SK-N-SH (cell line): ENCODE measurements around the gene SLC6A13.

Source experiments
- CTCF ChIP-seq: fragments of 200-600 bp; sonication (generic); IDR thresholded peaks from 2 replicates; pipeline ENCODE4 v1.6.1; 2017; ENCODE audit warnings: antibody characterized with exemption, mild to moderate bottlenecking, moderate library complexity
- EP300 ChIP-seq, 2 experiments: IDR thresholded peaks; 2 replicates each; pipeline versions ENCODE4 v1.4.0 to v1.6.1; 2012; ENCODE audit warnings: borderline replicate concordance in 1 of 2, low read depth in 1 of 2, low read length in 1 of 2
- EZH2phosphoT487 ChIP-seq: fragments of 200-600 bp; sonication (generic); IDR thresholded peaks from 2 replicates; pipeline ENCODE4 v1.6.1; 2017; ENCODE audit warnings: low read depth, mixed run types, mild to moderate bottlenecking, antibody characterized with exemption, moderate library complexity, borderline replicate concordance
- FOXM1 ChIP-seq: IDR thresholded peaks from 2 replicates; pipeline ENCODE4 v1.4.0; 2012; ENCODE audit warnings: low read depth, mild to moderate bottlenecking
- GABPA ChIP-seq: IDR thresholded peaks from 2 replicates; pipeline ENCODE4 v1.4.0; 2012; ENCODE audit warnings: low read depth, mild to moderate bottlenecking
- MAX ChIP-seq: IDR thresholded peaks from 2 replicates; pipeline ENCODE4 v1.4.0; 2012; ENCODE audit warnings: low read depth
- RAD21 ChIP-seq: IDR thresholded peaks from 2 replicates; pipeline ENCODE4 v1.6.1; 2012; ENCODE audit warnings: mild to moderate bottlenecking, low read length
- RCOR1 ChIP-seq: fragments of 150-350 bp; IDR thresholded peaks from 2 replicates; pipeline ENCODE4 v1.6.1; 2017; ENCODE audit warnings: antibody characterized with exemption, low read length
- SMC3 ChIP-seq: IDR thresholded peaks from 2 replicates; pipeline ENCODE4 v1.6.1; 2012; ENCODE audit warnings: low read depth, low read length, improper control_type of control experiment
- TCF12 ChIP-seq: IDR thresholded peaks from 2 replicates; pipeline ENCODE4 v1.4.0; 2012
- TF ChIP-seq, protein P1 (sequence below): IDR thresholded peaks from 2 replicates; pipeline ENCODE4 v1.6.1; 2012; ENCODE audit warnings: mild to moderate bottlenecking, low read depth, low read length, moderate library complexity

DNA sequence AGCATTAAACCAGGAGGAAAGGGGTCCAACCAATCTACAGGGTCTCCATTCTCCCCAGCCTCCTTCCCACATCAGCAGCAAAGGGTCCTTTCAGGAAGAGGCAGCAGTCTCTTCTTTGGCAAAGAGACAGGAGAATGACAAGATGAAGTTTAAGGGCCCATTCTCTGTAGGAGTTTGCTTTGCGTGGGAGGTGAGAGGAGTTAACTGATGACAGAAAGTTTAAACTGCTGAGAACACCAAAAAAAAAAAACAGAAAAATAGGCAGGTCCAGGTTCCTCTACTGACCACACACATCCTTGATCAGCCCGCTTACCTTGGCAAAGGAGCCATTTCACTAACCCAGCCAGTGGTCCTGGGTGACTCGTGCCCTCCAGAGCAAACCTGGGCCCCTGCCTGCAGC lies 5.7 kb downstream of the SLC6A13 start:
- TF ChIP-seq CTCF = no peak
- TF ChIP-seq FOXM1 = no peak
- no peak for TF ChIP-seq TCF12
- no peak for TF ChIP-seq RCOR1
- no peak for TF ChIP-seq EP300 (IDR thresholded peaks at IDR 0.05; ENCODE audit: borderline replicate concordance in 1 of 2, low read depth in 1 of 2, low read length in 1 of 2)
- TF ChIP-seq EZH2phosphoT487 = no peak
- no peak for TF ChIP-seq RAD21
- TF ChIP-seq, protein P1, sequence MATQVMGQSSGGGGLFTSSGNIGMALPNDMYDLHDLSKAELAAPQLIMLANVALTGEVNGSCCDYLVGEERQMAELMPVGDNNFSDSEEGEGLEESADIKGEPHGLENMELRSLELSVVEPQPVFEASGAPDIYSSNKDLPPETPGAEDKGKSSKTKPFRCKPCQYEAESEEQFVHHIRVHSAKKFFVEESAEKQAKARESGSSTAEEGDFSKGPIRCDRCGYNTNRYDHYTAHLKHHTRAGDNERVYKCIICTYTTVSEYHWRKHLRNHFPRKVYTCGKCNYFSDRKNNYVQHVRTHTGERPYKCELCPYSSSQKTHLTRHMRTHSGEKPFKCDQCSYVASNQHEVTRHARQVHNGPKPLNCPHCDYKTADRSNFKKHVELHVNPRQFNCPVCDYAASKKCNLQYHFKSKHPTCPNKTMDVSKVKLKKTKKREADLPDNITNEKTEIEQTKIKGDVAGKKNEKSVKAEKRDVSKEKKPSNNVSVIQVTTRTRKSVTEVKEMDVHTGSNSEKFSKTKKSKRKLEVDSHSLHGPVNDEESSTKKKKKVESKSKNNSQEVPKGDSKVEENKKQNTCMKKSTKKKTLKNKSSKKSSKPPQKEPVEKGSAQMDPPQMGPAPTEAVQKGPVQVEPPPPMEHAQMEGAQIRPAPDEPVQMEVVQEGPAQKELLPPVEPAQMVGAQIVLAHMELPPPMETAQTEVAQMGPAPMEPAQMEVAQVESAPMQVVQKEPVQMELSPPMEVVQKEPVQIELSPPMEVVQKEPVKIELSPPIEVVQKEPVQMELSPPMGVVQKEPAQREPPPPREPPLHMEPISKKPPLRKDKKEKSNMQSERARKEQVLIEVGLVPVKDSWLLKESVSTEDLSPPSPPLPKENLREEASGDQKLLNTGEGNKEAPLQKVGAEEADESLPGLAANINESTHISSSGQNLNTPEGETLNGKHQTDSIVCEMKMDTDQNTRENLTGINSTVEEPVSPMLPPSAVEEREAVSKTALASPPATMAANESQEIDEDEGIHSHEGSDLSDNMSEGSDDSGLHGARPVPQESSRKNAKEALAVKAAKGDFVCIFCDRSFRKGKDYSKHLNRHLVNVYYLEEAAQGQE = no peak
- TF ChIP-seq SMC3 = no peak
- TF ChIP-seq GABPA = no peak
- no peak for TF ChIP-seq MAX
